ENCODE data around the gene ASF1A.

DNA sequence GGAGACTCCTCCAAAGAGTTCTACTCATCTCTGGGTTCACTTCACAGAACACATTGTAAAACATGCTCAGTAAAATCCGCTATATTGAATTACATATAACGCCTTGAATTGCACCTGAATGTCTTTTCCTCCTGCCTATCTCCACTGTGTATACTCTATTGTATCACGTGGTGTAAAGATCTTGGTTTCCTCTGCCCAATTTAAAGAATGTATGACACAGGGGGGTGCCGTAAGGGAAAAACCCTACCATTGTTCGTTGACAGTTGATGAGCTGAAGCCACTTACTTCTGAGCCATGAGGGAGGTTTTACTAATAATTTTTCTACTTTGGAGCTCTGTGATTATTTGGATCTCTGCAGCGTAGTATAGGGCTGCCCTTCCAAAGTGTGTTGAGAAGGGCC, 6.0 kb downstream of the ASF1A start:
- TF ChIP-seq, protein P1, sequence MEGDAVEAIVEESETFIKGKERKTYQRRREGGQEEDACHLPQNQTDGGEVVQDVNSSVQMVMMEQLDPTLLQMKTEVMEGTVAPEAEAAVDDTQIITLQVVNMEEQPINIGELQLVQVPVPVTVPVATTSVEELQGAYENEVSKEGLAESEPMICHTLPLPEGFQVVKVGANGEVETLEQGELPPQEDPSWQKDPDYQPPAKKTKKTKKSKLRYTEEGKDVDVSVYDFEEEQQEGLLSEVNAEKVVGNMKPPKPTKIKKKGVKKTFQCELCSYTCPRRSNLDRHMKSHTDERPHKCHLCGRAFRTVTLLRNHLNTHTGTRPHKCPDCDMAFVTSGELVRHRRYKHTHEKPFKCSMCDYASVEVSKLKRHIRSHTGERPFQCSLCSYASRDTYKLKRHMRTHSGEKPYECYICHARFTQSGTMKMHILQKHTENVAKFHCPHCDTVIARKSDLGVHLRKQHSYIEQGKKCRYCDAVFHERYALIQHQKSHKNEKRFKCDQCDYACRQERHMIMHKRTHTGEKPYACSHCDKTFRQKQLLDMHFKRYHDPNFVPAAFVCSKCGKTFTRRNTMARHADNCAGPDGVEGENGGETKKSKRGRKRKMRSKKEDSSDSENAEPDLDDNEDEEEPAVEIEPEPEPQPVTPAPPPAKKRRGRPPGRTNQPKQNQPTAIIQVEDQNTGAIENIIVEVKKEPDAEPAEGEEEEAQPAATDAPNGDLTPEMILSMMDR (IDR thresholded peaks at IDR 0.05): no peak
- no peak for TF ChIP-seq POLR2A (IDR thresholded peaks at IDR 0.05)
